ENCODE measurements around the gene NEUROD1.
"Not testable (repeated sequence)": the region's sequence is repeated elsewhere in the genome, so short reads cannot be mapped to it uniquely, and the experiment has no call there.

DNA sequence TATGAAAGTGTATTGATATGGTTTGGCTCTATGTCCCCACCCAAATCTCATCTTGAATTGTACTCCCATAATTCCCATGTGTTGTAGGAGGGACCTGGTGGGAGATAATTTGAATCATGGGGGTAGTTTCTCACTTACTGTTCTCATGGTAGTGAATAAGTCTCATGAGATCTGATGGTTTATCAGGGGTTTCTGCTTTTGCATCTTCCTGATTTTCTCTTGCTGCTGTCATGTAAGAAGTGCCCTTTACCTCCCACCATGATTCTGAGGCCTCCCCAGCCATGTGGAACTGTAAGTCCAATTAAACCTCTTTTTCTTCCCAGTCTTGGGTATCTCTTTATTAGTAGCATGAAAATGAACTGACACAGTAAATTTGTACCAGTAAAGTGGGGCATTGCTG is 30.7 kb upstream of the NEUROD1 start:
- TF ChIP-seq CTCF (IDR thresholded peaks at IDR 0.05; ENCODE audit: low read depth, low read length); POLR2A (IDR thresholded peaks at IDR 0.05; ENCODE audit: extremely low read depth, insufficient read length): not testable (repeated sequence)
- TF ChIP-seq, protein P1, sequence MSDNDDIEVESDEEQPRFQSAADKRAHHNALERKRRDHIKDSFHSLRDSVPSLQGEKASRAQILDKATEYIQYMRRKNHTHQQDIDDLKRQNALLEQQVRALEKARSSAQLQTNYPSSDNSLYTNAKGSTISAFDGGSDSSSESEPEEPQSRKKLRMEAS (IDR thresholded peaks at IDR 0.05; ENCODE audit: low read depth, low read length) = not testable (repeated sequence)
